ENCODE data around the gene ATXN7L1. TPM values are rescaled to one million over a fixed set of nuclear protein-coding genes. Genes with fewer than 3 reads are reported as not detected.

Gene ATXN7L1
- total and polyA plus RNA-seq, 2 of the 4 experiments (the other 2 are of a cell fraction) = 3.5 to 4.3 TPM

GRCh38 chr7:105853931-105854419 lies 22.4 kb downstream of the ATXN7L1 start:
- Histone ChIP-seq H3K56ac (ENCODE audit: extremely low read depth, insufficient read depth, low read length) (no peak overlapping the region), H2AK9ac (replicated peaks; ENCODE audit: low read depth, low read length, poor library complexity) (peak overlapping the region; percentile 3), H3K9ac (ENCODE audit: low read depth, low read length) (no peak overlapping the region), H3K4me3 (ENCODE audit: insufficient read depth, low read depth, low read length) (no peak overlapping the region), H2AFZ (replicated peaks; ENCODE audit: low read length, poor library complexity) (peak overlapping the region; percentile 46), H2BK15ac (ENCODE audit: low read depth, low read length) (no peak overlapping the region), H3K27ac (ENCODE audit: insufficient read depth, low read length) (no peak overlapping the region), H2BK5ac (ENCODE audit: low read depth, low read length, poor library complexity, severe bottlenecking) (no peak overlapping the region), H3K36me3 (ENCODE audit: control insufficient read depth, insufficient read depth, low read length) (no peaks in the 10 kb centered on the region), H4K8ac (ENCODE audit: low read depth in 2 of 2, low read length in 2 of 2) (peak overlapping the region in 1 of 2 experiments; percentile 56; a peak in 1 of 4 replicates), H3K4ac (ENCODE audit: low read depth, low read length) (no peak overlapping the region), H2AK5ac (ENCODE audit: low read depth, low read length) (no peak overlapping the region), H3K27me3 (ENCODE audit: control insufficient read depth, insufficient read depth, low read length) (no peaks in the 10 kb centered on the region), H3K9me1 (ENCODE audit: insufficient read depth, low read length) (peaks cover 22% of the 10 kb centered on the region; the same call in 1 of the 2 replicates), H3K18ac (ENCODE audit: low read depth, low read length) (no peak overlapping the region; the same call in 1 of the 2 replicates), H4K20me1 (ENCODE audit: insufficient read depth, low read length) (peaks cover 34% of the 10 kb centered on the region), H2BK120ac (ENCODE audit: low read depth, low read length) (0 out of 2 replicates have a peak overlapping the region, but pooled peaks have one; percentile 1), H3K4me1 (ENCODE audit: control insufficient read depth, insufficient read depth, low read length) (peaks cover 15% of the 10 kb centered on the region), H4K5ac (ENCODE audit: low read depth, low read length) (no peak overlapping the region; the same call in 1 of the 2 replicates), H3K14ac (replicated peaks; ENCODE audit: low read depth, low read length) (no peak overlapping the region), H3K4me2 (ENCODE audit: low read depth, low read length) (peak overlapping the region; percentile 7; the same call in 1 of the 2 replicates), H3K9me3 (ENCODE audit: control insufficient read depth, insufficient read depth, low read length) (no peaks in the 10 kb centered on the region), H4K91ac (ENCODE audit: insufficient read depth, low read depth, low read length) (peak overlapping the region; percentile 24; the same call in 1 of the 2 replicates), H2BK20ac (ENCODE audit: low read depth, low read length) (no peak overlapping the region; the same call in 1 of the 2 replicates), H3K23ac (ENCODE audit: low read depth, low read length) (no peak overlapping the region), H3K79me1 (ENCODE audit: low read depth in 1 of 2, low read length in 2 of 2) (peaks cover 23 to 43% of the 10 kb centered on the region in 2 experiments; a peak in 3 of 4 replicates)
- BruUV-seq (replicated peaks) = no TSS peak
- CTCF ChIA-PET = interaction anchor here (0.6 kb wide), 2 partner anchors 32 to 1151 kb away, joined by 3 to 5 read pairs; no protein-coding TSS in a partner anchor
- in situ Hi-C loops (cut with MboI; ENCODE audit: low sequenced_read_pairs) (no loop called here), dilution Hi-C loops (cut with HindIII; ENCODE audit: low sequenced_read_pairs, unreplicated experiment) (no loop called here), intact Hi-C loops (cut with micrococcal nuclease) (no loop called here)
- TF ChIP-seq MXI1 (IDR thresholded peaks at IDR 0.05; ENCODE audit: borderline replicate concordance, low read depth, low read length) (no peak), MAZ (IDR thresholded peaks at IDR 0.05; ENCODE audit: borderline replicate concordance, low read depth, low read length) (no peak), CHD1 (IDR thresholded peaks at IDR 0.05; ENCODE audit: low read depth, low read length) (no peak), POLR2A (IDR thresholded peaks at IDR 0.05; ENCODE audit: low read depth, low read length) (no peak), FOS (IDR thresholded peaks at IDR 0.05; ENCODE audit: low read depth, low read length) (no peak), RAD21 (IDR thresholded peaks at IDR 0.05; ENCODE audit: low read length) (no peak), RFX5 (IDR thresholded peaks at IDR 0.05; ENCODE audit: low read depth, low read length) (no peak), NFE2L2 (IDR thresholded peaks at IDR 0.05; ENCODE audit: low read depth, low read length) (no peak), USF2 (IDR thresholded peaks at IDR 0.05; ENCODE audit: low read depth, low read length) (no peak), CTCF (conservative IDR thresholded peaks at IDR 0.05; ENCODE audit: low read depth, low read length) (no peak), CEBPB (IDR thresholded peaks at IDR 0.05; ENCODE audit: low read depth, low read length) (no peak), RCOR1 (IDR thresholded peaks at IDR 0.05; ENCODE audit: insufficient replicate concordance, low read length) (no peak), ELK1 (IDR thresholded peaks at IDR 0.05; ENCODE audit: borderline replicate concordance, low read depth, low read length) (no peak), BHLHE40 (IDR thresholded peaks at IDR 0.05; ENCODE audit: low read depth, low read length) (no peak), MAFK (IDR thresholded peaks at IDR 0.05; ENCODE audit: low read depth, low read length) (no peak)
- DNase-seq = peak; percentile 23
- POLR2A ChIA-PET (ENCODE audit: unreplicated experiment) = no interaction called here
- no peak for ATAC-seq (ENCODE audit: low read depth)
- 53% methylated on average over 8 of the region's 17 CpGs; no CpG with 5 or more reads in 1 of the 2 experiments for WGBS, 2 experiments (ENCODE audit: extremely low coverage in 2 of 2, insufficient read length in 1 of 2)

Measured in IMR-90 (cell line).